Upper lobe of right lung (tissue), 1 donor: ENCODE measurements around the gene GABRG3. TPM values are rescaled to one million over a fixed set of nuclear protein-coding genes. Genes with fewer than 3 reads are reported as not detected.

Experiments
- ATAC-seq: fragments of 200-7000 bp; cut with Tn5 transposase; one replicate; pipeline ENCODE4 v1.9.1; 2020; ENCODE audit warnings: mild to moderate bottlenecking, moderate library complexity
- DNase-seq: peaks from one replicate; pipeline ENCODE4 v3.0.0-alpha.2; 2020
- H3K27ac ChIP-seq: fragments of 200-600 bp; one replicate; pipeline ENCODE4 v1.8.0; 2022
- H3K27me3 ChIP-seq: fragments of 200-600 bp; one replicate; pipeline ENCODE4 v1.8.0; 2022; ENCODE audit warnings: mild to moderate bottlenecking
- H3K36me3 ChIP-seq: fragments of 200-600 bp; one replicate; pipeline ENCODE4 v1.8.0; 2022
- H3K4me1 ChIP-seq: fragments of 200-600 bp; one replicate; pipeline ENCODE4 v1.8.0; 2022
- H3K4me3 ChIP-seq: fragments of 200-600 bp; one replicate; pipeline ENCODE4 v1.8.0; 2022; ENCODE audit warnings: mild to moderate bottlenecking
- H3K9me3 ChIP-seq: fragments of 200-600 bp; one replicate; pipeline ENCODE4 v1.8.0; 2022
- CTCF ChIP-seq: fragments of 200-600 bp; IDR thresholded peaks from one replicate; pipeline ENCODE4 v1.8.0; 2022; ENCODE audit warnings: antibody characterized with exemption
- intact Hi-C: fragments of 100-400 bp; cut with DNase I; formaldehyde crosslinking; loops from one replicate; pipeline ENCODE4 v1.11.0; 2022
- total RNA-seq: library from RNA; stranded (reverse); fragmentation: NEBNext Ultra II Directional; extraction: Animal tissue kit (Norgen Biotek cat#: 25700); gene quantifications from one replicate; pipeline ENCODE4 v1.2.1, GENCODE V29; 2021
- donor health status: DM: no; HTN: yes; CAD: no; lungs with severe emphysema.

Gene GABRG3
- total RNA-seq, 1 donor from 2014 or later = not detected

- Histone ChIP-seq H3K27ac (no peak overlapping the region), H3K36me3 (no peaks in the 10 kb centered on the region), H3K9me3 (no peaks in the 10 kb centered on the region), H3K4me1 (no peaks in the 10 kb centered on the region), H3K27me3 (no peaks in the 10 kb centered on the region), H3K4me3 (no peak overlapping the region)
- intact Hi-C loops = no loop called here
- DNase-seq (no peak), ATAC-seq (no peak)
- no peak for TF ChIP-seq CTCF
Observed at GRCh38 chr15:27235161-27235560, 264.2 kb downstream of the GABRG3 start.

- H3K4me1 ChIP-seq = no peaks in the 10 kb centered on the region
- TF ChIP-seq CTCF = no peak
- H3K36me3 ChIP-seq = no peaks in the 10 kb centered on the region
- DNase-seq = no peak
- no peak overlapping the region for H3K27ac ChIP-seq
- no peaks in the 10 kb centered on the region for H3K9me3 ChIP-seq
- H3K27me3 ChIP-seq = no peaks in the 10 kb centered on the region
- no peak for ATAC-seq
- intact Hi-C loops = no loop called here
- H3K4me3 ChIP-seq = no peak overlapping the region
Observed at GRCh38 chr15:27235681-27236080, 264.7 kb downstream of the GABRG3 start.

DNA sequence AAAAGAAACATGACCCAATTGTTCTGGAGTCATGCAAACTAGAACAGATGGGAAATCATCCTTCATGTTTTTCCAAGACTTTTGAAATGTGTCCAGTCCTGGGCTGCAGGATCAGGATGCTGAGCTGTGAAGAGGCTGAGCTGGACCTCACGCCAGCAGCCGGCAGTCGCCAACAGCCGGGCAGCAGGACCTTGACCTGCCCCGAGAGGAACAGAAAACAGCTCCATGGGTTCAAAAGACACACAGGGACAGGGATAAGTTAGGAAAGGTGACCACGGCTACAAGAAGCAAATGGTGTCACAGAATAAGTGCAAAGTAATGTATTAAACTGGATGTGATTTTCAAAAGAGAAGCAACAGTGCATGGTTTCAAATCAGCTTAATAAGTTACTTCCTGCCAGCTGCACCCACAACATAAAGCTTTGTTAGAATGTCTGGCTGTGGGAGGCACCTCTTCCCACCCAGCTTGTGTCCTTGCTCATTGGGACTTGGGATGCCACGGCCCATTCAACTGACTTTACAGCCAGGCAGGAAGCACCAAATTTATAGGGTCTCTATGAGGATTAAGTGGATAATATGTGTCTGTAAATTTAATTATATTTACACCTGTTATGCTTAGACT lies 266.4 kb downstream of the GABRG3 start:
- TF ChIP-seq CTCF = no peak
- intact Hi-C loops = no loop called here
- DNase-seq (no peak), ATAC-seq (no peak)
- no peak overlapping the region for H3K27ac ChIP-seq
- no peaks in the 10 kb centered on the region for H3K4me1 ChIP-seq
- no peaks in the 10 kb centered on the region for H3K9me3 ChIP-seq
- no peaks in the 10 kb centered on the region for H3K27me3 ChIP-seq
- H3K4me3 ChIP-seq = no peak overlapping the region
- H3K36me3 ChIP-seq = no peaks in the 10 kb centered on the region

DNA sequence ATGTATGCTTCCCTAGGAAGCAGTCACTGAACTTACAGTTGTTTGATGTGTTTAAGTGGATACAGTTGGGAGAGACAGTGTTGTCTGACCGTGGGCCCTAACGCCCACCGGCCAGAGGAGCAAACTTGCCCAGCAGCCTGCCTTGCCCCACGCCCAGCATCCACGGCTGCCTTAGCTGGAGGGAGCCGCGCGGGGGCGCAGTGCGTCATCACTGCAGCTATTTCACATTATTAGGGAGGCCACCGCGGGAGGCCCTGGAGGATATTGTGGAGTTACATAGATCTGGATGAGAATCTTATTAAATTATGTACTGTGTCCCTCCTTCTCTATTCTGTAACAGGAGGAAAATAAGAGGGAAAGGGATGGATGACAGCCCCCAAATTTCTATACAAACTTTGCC lies 267.2 kb downstream of the GABRG3 start:
- no peaks in the 10 kb centered on the region for H3K27me3 ChIP-seq
- H3K36me3 ChIP-seq = no peaks in the 10 kb centered on the region
- no peaks in the 10 kb centered on the region for H3K9me3 ChIP-seq
- H3K4me3 ChIP-seq = no peak overlapping the region
- no peak overlapping the region for H3K27ac ChIP-seq
- no peaks in the 10 kb centered on the region for H3K4me1 ChIP-seq
- TF ChIP-seq CTCF = no peak
- intact Hi-C loops = no loop called here
- no peak for DNase-seq
- ATAC-seq = no peak

GRCh38 chr15:27238707-27239423 lies 267.9 kb downstream of the GABRG3 start:
- Histone ChIP-seq H3K36me3 (no peaks in the 10 kb centered on the region), H3K4me3 (no peak overlapping the region), H3K4me1 (no peaks in the 10 kb centered on the region), H3K9me3 (no peaks in the 10 kb centered on the region), H3K27ac (no peak overlapping the region), H3K27me3 (no peaks in the 10 kb centered on the region)
- intact Hi-C loops = no loop called here
- DNase-seq = no peak
- no peak for TF ChIP-seq CTCF
- ATAC-seq = no peak
